NCI-H524 (cell line): ENCODE data around the gene CISD1.

Experiments
- DNase-seq, 2 experiments: peaks; one replicate each; lab custom pipeline; 2025; lab: John Stamatoyannopoulos, UW

Gene CISD1

GRCh38 chr10:58266003-58266825, 2.7 kb upstream of the CISD1 start:
- peak in 1 of 2 experiments; percentile 3 for DNase-seq

GRCh38 chr10:58266826-58267712, 1.9 kb upstream of the CISD1 start:
- peak in 1 of 2 experiments; percentile 14 for DNase-seq

- peak; percentile 27 to 65 for DNase-seq
Measured at GRCh38 chr10:58267713-58268453, 1.1 kb upstream of the CISD1 start, which contains the start of gene IPMK. IPMK (minus strand) TSS chr10:58267894; CDS start chr10:58267611, 283 bp downstream.

GRCh38 chr10:58268454-58268945, 462 bp upstream of the CISD1 start:
- DNase-seq = no peak

GRCh38 chr10:58269782-58270290, 874 bp downstream of the CISD1 start:
- DNase-seq = no peak

GRCh38 chr10:58275261-58275660, 6.3 kb downstream of the CISD1 start:
- no peak for DNase-seq

- DNase-seq = no peak
Measured at GRCh38 chr10:58275908-58276307, 6.9 kb downstream of the CISD1 start.

- no peak for DNase-seq
Measured at GRCh38 chr10:58278274-58278961, 9.5 kb downstream of the CISD1 start.

- DNase-seq = no peak
Measured at GRCh38 chr10:58278962-58279307, 10.0 kb downstream of the CISD1 start.

- DNase-seq = no peak
Measured at GRCh38 chr10:58280477-58280876, 11.5 kb downstream of the CISD1 start.

GRCh38 chr10:58281092-58281752, 12.3 kb downstream of the CISD1 start:
- no peak for DNase-seq

GRCh38 chr10:58282615-58283014, 13.7 kb downstream of the CISD1 start:
- DNase-seq = no peak

- peak in 1 of 2 experiments; percentile 11 for DNase-seq
Measured at GRCh38 chr10:58291538-58292174, 22.7 kb downstream of the CISD1 start.

- DNase-seq = peak in 1 of 2 experiments; percentile 2
Measured at GRCh38 chr10:58293989-58294388, 25.0 kb downstream of the CISD1 start.

GRCh38 chr10:58299580-58299979, 30.6 kb downstream of the CISD1 start:
- DNase-seq = peak in 1 of 2 experiments; percentile 32

- no peak for DNase-seq
Measured at GRCh38 chr10:58300676-58301075, 31.7 kb downstream of the CISD1 start.

GRCh38 chr10:58302254-58302653, 33.3 kb downstream of the CISD1 start:
- no peak for DNase-seq

- no peak for DNase-seq
Measured at GRCh38 chr10:58304099-58304633, 35.2 kb downstream of the CISD1 start.

- no peak for DNase-seq
Measured at GRCh38 chr10:58305821-58306220, 36.9 kb downstream of the CISD1 start.

GRCh38 chr10:58307676-58308075, 38.7 kb downstream of the CISD1 start:
- no peak for DNase-seq
